Measurements from ENCODE around the gene CERS6. TPM values are rescaled to one million over a fixed set of nuclear protein-coding genes. Genes with fewer than 3 reads are reported as not detected.

Gene CERS6
- total and polyA plus RNA-seq, 8 donors = 18.8 to 24.5 (median 22.1) TPM

DNA sequence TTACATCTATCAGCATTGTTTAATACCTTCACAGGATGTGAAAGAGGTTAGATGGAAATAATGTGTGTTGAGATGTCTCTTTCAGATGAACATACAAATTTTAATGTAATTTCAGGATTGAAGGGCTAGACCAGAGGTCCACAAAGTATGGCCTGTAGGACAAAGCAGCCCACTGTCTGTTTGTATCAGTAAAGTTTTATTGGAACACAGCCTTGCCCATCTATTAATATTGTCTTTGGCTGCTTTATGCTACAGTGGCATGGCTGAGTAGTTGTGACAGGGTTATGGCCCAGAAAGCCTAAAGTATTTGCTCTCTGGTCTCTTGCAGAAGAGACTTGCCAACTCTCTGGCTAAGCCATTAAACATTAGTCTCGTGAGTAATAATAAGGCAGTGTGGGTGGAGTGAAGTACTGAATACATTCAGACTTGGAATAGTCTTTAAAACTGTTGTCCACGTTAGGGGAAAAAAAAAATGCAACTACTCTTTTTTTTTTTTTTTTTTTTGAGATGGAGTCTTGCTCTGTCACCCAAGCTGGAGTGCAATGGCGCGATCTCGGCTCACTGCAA, 271.9 kb downstream of the CERS6 start:
- H3K4me1 ChIP-seq = peaks cover 0 to 4% of the 10 kb centered on the region in 2 donors
- TF ChIP-seq, protein P1, sequence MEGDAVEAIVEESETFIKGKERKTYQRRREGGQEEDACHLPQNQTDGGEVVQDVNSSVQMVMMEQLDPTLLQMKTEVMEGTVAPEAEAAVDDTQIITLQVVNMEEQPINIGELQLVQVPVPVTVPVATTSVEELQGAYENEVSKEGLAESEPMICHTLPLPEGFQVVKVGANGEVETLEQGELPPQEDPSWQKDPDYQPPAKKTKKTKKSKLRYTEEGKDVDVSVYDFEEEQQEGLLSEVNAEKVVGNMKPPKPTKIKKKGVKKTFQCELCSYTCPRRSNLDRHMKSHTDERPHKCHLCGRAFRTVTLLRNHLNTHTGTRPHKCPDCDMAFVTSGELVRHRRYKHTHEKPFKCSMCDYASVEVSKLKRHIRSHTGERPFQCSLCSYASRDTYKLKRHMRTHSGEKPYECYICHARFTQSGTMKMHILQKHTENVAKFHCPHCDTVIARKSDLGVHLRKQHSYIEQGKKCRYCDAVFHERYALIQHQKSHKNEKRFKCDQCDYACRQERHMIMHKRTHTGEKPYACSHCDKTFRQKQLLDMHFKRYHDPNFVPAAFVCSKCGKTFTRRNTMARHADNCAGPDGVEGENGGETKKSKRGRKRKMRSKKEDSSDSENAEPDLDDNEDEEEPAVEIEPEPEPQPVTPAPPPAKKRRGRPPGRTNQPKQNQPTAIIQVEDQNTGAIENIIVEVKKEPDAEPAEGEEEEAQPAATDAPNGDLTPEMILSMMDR (IDR thresholded peaks at IDR 0.05) = no peak

DNA sequence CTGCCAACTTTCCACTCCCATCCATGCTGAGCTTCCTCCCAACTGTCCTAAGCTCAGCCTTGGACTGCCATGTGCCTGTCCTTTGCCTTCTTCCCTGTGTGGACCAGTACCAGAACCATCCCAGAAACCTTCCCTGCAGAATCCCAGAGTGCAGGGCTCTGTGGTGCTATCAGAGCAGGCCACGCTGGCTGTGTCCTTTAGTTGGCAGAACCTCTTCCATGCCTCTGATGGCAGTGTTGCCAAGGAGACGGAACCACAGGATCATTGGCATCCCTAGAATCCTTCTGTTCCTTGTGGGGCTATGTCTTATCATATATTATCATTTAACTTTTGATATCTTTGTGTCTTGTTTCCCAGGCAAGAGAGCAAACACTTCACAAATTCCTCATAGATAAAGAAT, 273.4 kb downstream of the CERS6 start:
- ATAC-seq = no peak
- no peaks in the 10 kb centered on the region for H3K27me3 ChIP-seq
- peaks cover 0 to 8% of the 10 kb centered on the region in 2 donors for H3K36me3 ChIP-seq
- peaks cover 0 to 4% of the 10 kb centered on the region in 2 donors for H3K4me1 ChIP-seq
- no peak overlapping the region for H3K27ac ChIP-seq
- intact Hi-C loops (cut with DNase I) = no loop called here
- no peak overlapping the region for H3K4me3 ChIP-seq
- TF ChIP-seq, protein P1 (IDR thresholded peaks at IDR 0.05) = no peak
- no peaks in the 10 kb centered on the region for H3K9me3 ChIP-seq
- DNase-seq = no peak

More for the DNA sequence above, 271.9 kb downstream of the CERS6 start:
- ATAC-seq = no peak
- intact Hi-C loops (cut with DNase I) = no loop called here
- Histone ChIP-seq H3K36me3 (peaks cover 0 to 15% of the 10 kb centered on the region in 2 donors), H3K27me3 (no peaks in the 10 kb centered on the region), H3K9me3 (no peaks in the 10 kb centered on the region), H3K27ac (no peak overlapping the region), H3K4me3 (no peak overlapping the region)
- no peak for DNase-seq

DNA sequence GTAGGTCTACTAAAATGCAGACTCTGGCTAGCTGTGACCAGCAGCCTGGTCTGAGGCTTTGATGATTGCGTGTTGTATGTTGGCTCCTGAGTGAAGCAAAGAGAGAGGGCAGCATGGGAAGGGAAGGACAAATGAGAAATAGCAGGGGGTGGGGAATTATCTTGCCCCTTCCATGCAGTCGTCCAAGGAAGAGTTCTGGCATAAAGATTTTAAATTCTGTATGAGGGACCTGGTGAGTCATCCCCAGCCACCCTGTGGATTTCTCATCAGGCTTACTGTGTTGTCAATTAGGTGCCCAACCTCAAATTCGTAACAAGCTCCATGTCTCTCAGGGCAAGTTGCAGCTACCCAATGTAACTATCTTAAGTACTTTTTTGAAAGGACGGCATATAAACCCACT, 274.3 kb downstream of the CERS6 start:
- Histone ChIP-seq H3K4me1 (peaks cover 0 to 4% of the 10 kb centered on the region in 2 donors), H3K27ac (no peak overlapping the region), H3K4me3 (no peak overlapping the region), H3K36me3 (no peaks in the 10 kb centered on the region), H3K27me3 (no peaks in the 10 kb centered on the region), H3K9me3 (no peaks in the 10 kb centered on the region)
- intact Hi-C loops (cut with DNase I) = no loop called here
- ATAC-seq (no peak), DNase-seq (no peak)
- TF ChIP-seq, protein P1 (IDR thresholded peaks at IDR 0.05) = no peak

DNA sequence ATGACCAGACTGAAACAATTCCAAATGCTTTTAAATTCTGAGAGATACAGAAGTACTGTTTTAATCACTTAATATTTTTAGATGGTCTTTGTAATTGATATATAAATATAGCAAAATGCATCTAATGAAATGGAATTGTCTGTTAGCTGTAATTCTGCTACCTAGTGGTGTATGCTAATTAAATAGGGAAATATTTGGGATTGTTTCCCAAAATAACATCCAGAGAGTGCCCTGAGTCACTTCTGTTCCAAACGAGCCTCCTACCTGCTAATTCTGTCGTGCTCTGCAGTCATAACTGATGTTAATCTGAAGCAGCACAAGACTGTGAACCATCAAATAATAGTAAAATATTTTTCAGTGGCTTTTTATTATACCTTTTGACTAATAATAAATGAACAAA, 274.9 kb downstream of the CERS6 start:
- ATAC-seq = no peak
- intact Hi-C loops (cut with DNase I) = no loop called here
- Histone ChIP-seq H3K9me3 (no peaks in the 10 kb centered on the region), H3K27me3 (no peaks in the 10 kb centered on the region), H3K4me3 (no peak overlapping the region), H3K4me1 (peaks cover 0 to 4% of the 10 kb centered on the region in 2 donors), H3K27ac (no peak overlapping the region), H3K36me3 (no peaks in the 10 kb centered on the region)
- TF ChIP-seq, protein P1 (IDR thresholded peaks at IDR 0.05) = no peak
- no peak for DNase-seq

DNA sequence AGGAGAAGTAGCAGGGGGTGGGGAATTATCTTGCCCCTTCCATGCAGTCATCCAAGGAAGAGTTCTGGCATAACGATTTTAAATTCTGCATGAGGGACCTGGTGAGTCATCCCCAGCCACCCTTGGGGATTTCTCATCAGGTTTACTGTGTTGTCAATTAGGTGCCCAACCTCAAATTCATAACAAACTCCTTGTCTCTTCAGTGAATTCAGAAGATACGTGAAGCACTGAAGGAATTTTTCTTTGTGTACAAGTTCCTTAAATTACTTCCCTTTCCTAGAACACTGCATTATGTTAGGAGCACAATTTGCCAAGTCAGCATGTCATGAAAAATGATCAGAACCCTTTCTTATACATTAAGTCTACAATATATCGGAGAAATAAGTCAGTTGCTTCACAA, 275.5 kb downstream of the CERS6 start:
- TF ChIP-seq, protein P1 (IDR thresholded peaks at IDR 0.05) = no peak
- H3K27ac ChIP-seq = no peak overlapping the region

More for the DNA sequence above, 275.5 kb downstream of the CERS6 start:
- intact Hi-C loops (cut with DNase I) = no loop called here
- no peaks in the 10 kb centered on the region for H3K36me3 ChIP-seq
- H3K27me3 ChIP-seq = no peaks in the 10 kb centered on the region
- no peak for ATAC-seq
- no peak overlapping the region for H3K4me3 ChIP-seq
- DNase-seq = no peak
- no peaks in the 10 kb centered on the region for H3K9me3 ChIP-seq
- H3K4me1 ChIP-seq = peaks cover 0 to 4% of the 10 kb centered on the region in 2 donors
